Measurements from ENCODE around the gene EFCAB13. TPM values are rescaled to one million over a fixed set of nuclear protein-coding genes. Genes with fewer than 3 reads are reported as not detected.

EFCAB13 gene
- total RNA-seq: 24.5 TPM

GRCh38 chr17:47323382-47324223 lies at the start of gene EFCAB13:
EFCAB13 (plus strand) TSS chr17:47323955; CDS start chr17:47328354, 4,399 bp downstream.
- peak; percentile 93 for DNase-seq (ENCODE audit: low spot score)
- ATAC-seq: peak; percentile 98
- intact Hi-C loops (cut with DNase I): no loop called here

- no peak for ATAC-seq
- intact Hi-C loops (cut with DNase I): no loop called here
- DNase-seq (ENCODE audit: low spot score): no peak
Measured at GRCh38 chr17:47274319-47275069, 49.3 kb upstream of the EFCAB13 start.

- DNase-seq (ENCODE audit: low spot score) (peak; percentile 94), ATAC-seq (peak; percentile 88)
- intact Hi-C loops (cut with DNase I): no loop called here
Measured at GRCh38 chr17:47275245-47275984, 48.3 kb upstream of the EFCAB13 start.

GRCh38 chr17:47276444-47276843 lies 47.3 kb upstream of the EFCAB13 start:
- DNase-seq (ENCODE audit: low spot score) (no peak), ATAC-seq (no peak)
- intact Hi-C loops (cut with DNase I): no loop called here

GRCh38 chr17:47276868-47277267 lies 46.9 kb upstream of the EFCAB13 start:
- peak; percentile 81 for DNase-seq (ENCODE audit: low spot score)
- peak; percentile 58 for ATAC-seq
- intact Hi-C loops (cut with DNase I): no loop called here

GRCh38 chr17:47277921-47278320 lies 45.8 kb upstream of the EFCAB13 start:
- no peak for DNase-seq (ENCODE audit: low spot score)
- intact Hi-C loops (cut with DNase I): no loop called here
- no peak for ATAC-seq

- no peak for ATAC-seq
- DNase-seq (ENCODE audit: low spot score): no peak
- intact Hi-C loops (cut with DNase I): no loop called here
Measured at GRCh38 chr17:47278561-47278960, 45.2 kb upstream of the EFCAB13 start.

GRCh38 chr17:47279062-47279801 lies 44.5 kb upstream of the EFCAB13 start:
- ATAC-seq (peak; percentile 78), DNase-seq (ENCODE audit: low spot score) (no peak)
- intact Hi-C loops (cut with DNase I): no loop called here

- intact Hi-C loops (cut with DNase I): no loop called here
- no peak for ATAC-seq
- DNase-seq (ENCODE audit: low spot score): peak; percentile 69
Measured at GRCh38 chr17:47280072-47280811, 43.5 kb upstream of the EFCAB13 start.

GRCh38 chr17:47281216-47281615 lies 42.5 kb upstream of the EFCAB13 start:
- no peak for ATAC-seq
- intact Hi-C loops (cut with DNase I): no loop called here

GRCh38 chr17:47285003-47285402 lies 38.8 kb upstream of the EFCAB13 start:
- no peak for ATAC-seq

More at GRCh38 chr17:47281216-47281615, 42.5 kb upstream of the EFCAB13 start:
- peak; percentile 45 for DNase-seq (ENCODE audit: low spot score)

GRCh38 chr17:47286198-47286914 lies 37.4 kb upstream of the EFCAB13 start:
- intact Hi-C loops (cut with DNase I): no loop called here

More at GRCh38 chr17:47285003-47285402, 38.8 kb upstream of the EFCAB13 start:
- no peak for DNase-seq (ENCODE audit: low spot score)
- intact Hi-C loops (cut with DNase I): no loop called here

GRCh38 chr17:47287068-47287467 lies 36.7 kb upstream of the EFCAB13 start:
- no peak for DNase-seq (ENCODE audit: low spot score)
- intact Hi-C loops (cut with DNase I): no loop called here
- ATAC-seq: no peak

More at GRCh38 chr17:47286198-47286914, 37.4 kb upstream of the EFCAB13 start:
- ATAC-seq (no peak), DNase-seq (ENCODE audit: low spot score) (no peak)

GRCh38 chr17:47287639-47288038 lies 36.1 kb upstream of the EFCAB13 start:
- intact Hi-C loops (cut with DNase I): no loop called here
- ATAC-seq (no peak), DNase-seq (ENCODE audit: low spot score) (no peak)

- intact Hi-C loops (cut with DNase I): no loop called here
- DNase-seq (ENCODE audit: low spot score): no peak
- ATAC-seq: no peak
Measured at GRCh38 chr17:47288531-47289116, 35.1 kb upstream of the EFCAB13 start.

GRCh38 chr17:47289302-47289701 lies 34.5 kb upstream of the EFCAB13 start:
- ATAC-seq (no peak), DNase-seq (ENCODE audit: low spot score) (no peak)
- intact Hi-C loops (cut with DNase I): no loop called here

GRCh38 chr17:47290870-47291241 lies 32.9 kb upstream of the EFCAB13 start:
- intact Hi-C loops (cut with DNase I): no loop called here
- no peak for DNase-seq (ENCODE audit: low spot score)
- ATAC-seq: no peak

Data from sciatic nerve (tissue), 2 donors.